GM12892 (cell line): ENCODE data around the gene NT5DC1.

Experiments
- POLR2A ChIP-seq: IDR thresholded peaks from 2 replicates; pipeline ENCODE4 v1.6.1; 2011; ENCODE audit warnings: low read depth, low read length, control low read depth
- POLR2AphosphoS5 ChIP-seq: IDR thresholded peaks from 2 replicates; pipeline ENCODE4 v1.6.1; 2011; ENCODE audit warnings: low read depth, low read length, control low read depth

DNA sequence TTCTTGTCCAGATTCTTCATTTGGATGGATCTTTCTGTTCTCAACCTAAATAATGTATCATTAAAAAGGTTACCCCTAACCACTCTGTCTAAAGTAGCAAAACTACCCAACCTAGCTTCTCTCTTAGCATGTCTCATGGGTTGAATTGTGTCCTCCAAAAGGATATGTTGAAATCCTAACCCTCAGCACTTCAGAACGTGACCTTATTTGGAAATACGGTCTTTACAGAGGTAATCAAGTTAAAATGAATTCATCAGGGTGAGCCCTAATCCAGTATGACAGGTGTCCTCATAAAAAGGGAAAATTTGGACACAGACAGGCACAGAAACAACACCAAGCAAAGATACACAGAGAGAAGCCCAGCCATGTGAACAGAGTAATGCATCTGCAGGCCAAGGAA lies 33.9 kb upstream of the NT5DC1 start:
- TF ChIP-seq POLR2A (no peak), POLR2AphosphoS5 (no peak)
